ENCODE results near the gene LGR5.

DNA sequence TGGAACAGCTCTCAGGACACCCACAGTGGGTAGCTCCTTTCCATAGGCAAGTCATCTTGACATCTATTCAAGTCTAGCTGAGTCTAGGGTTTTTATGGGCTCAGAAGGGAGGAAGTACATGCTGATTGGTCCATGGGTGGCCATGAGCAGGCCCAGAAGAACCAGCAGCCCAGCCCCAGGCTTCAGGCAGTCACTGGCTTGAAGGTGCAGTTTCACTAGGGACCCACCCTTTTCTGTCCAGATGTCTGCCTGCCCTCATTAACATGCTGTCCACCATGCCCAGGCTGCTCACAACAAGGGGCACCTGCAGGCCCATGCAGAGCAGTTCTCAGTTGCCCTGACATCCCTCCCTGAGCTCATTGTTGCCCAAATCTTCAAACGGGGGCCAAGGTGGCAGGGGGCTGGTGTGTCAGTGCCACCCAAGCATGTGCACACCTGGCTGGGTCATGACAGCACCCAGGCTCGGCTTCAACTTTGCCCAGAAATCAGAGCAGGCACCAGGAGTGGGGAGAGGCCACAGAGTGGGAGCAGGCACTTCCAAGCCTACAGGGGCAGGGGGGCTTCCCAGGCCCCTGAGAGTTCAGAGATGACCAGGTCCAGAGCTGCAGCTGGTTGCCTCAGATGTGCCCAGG lies 18.7 kb upstream of the LGR5 start:
- TF ChIP-seq EZH2phosphoT487 (conservative IDR thresholded peaks at IDR 0.05; ENCODE audit: low read length): no peak
- TF ChIP-seq, protein P1, sequence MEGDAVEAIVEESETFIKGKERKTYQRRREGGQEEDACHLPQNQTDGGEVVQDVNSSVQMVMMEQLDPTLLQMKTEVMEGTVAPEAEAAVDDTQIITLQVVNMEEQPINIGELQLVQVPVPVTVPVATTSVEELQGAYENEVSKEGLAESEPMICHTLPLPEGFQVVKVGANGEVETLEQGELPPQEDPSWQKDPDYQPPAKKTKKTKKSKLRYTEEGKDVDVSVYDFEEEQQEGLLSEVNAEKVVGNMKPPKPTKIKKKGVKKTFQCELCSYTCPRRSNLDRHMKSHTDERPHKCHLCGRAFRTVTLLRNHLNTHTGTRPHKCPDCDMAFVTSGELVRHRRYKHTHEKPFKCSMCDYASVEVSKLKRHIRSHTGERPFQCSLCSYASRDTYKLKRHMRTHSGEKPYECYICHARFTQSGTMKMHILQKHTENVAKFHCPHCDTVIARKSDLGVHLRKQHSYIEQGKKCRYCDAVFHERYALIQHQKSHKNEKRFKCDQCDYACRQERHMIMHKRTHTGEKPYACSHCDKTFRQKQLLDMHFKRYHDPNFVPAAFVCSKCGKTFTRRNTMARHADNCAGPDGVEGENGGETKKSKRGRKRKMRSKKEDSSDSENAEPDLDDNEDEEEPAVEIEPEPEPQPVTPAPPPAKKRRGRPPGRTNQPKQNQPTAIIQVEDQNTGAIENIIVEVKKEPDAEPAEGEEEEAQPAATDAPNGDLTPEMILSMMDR (IDR thresholded peaks at IDR 0.05; ENCODE audit: insufficient read depth, low read length, poor library complexity, severe bottlenecking): no peak

Measured in SU-DHL-6 (cell line).